ENCODE results near the gene CWC25. TPM values are rescaled to one million over a fixed set of nuclear protein-coding genes. Genes with fewer than 3 reads are reported as not detected.

Gene CWC25
- total and polyA plus RNA-seq, 9 of the 15 experiments (the other 6 are each of a cell fraction or from before 2014, with no cell fraction given): 16.5 to 27.4 (median 23.0) TPM

GRCh38 chr17:38870259-38871165 lies 45.4 kb upstream of the CWC25 start (continued):
- no peak for TF ChIP-seq DEAF1 (CRISPR knock-in tag; IDR thresholded peaks at IDR 0.05)
- TF ChIP-seq PPARD (CRISPR knock-in tag; IDR thresholded peaks at IDR 0.05): no peak
- TF ChIP-seq FOXJ2 (tag; IDR thresholded peaks at IDR 0.05): no peak
- TF ChIP-seq SMARCE1 (IDR thresholded peaks at IDR 0.05): peak; percentile 56
- no peak for TF ChIP-seq ZBTB5 (IDR thresholded peaks at IDR 0.05)
- TF ChIP-seq SNRNP70 (optimal IDR thresholded peaks at IDR 0.05; ENCODE audit: low read depth, low read length): no peak
- no peak for TF ChIP-seq SMARCA4 (IDR thresholded peaks at IDR 0.05)
- no peak for TF ChIP-seq ZNF282 (CRISPR knock-in tag; IDR thresholded peaks at IDR 0.05)
- no peak for TF ChIP-seq NFE2L1 (tag; IDR thresholded peaks at IDR 0.05; ENCODE audit: borderline replicate concordance, low read depth)
- peak; percentile 78 for TF ChIP-seq VEZF1 (CRISPR knock-in tag; IDR thresholded peaks at IDR 0.05)
- no peak for TF ChIP-seq ZNF224 (CRISPR knock-in tag; IDR thresholded peaks at IDR 0.05)
- 0 out of 2 replicates have a peak, but pooled peaks have one; percentile 34 for TF ChIP-seq SRSF3 (IDR thresholded peaks at IDR 0.05; ENCODE audit: insufficient read depth, low read length)
- no peak for TF ChIP-seq ETS2 (tag; IDR thresholded peaks at IDR 0.05; ENCODE audit: borderline replicate concordance, poor library complexity, severe bottlenecking)
- no peak for TF ChIP-seq GTF2B (IDR thresholded peaks at IDR 0.05; ENCODE audit: extremely low read depth, insufficient read length)
- TF ChIP-seq KAT2B (IDR thresholded peaks at IDR 0.05; ENCODE audit: low read depth, low read length): no peak
- TF ChIP-seq ZNF830 (CRISPR knock-in tag; IDR thresholded peaks at IDR 0.05): no peak
- no peak for TF ChIP-seq MTA2 (IDR thresholded peaks at IDR 0.05; ENCODE audit: low read depth)
- TF ChIP-seq BACH1 (tag; IDR thresholded peaks at IDR 0.05): no peak
- TF ChIP-seq ETS1 (conservative IDR thresholded peaks at IDR 0.05; ENCODE audit: control insufficient read depth, low read depth, low read length): peak; percentile 71; the same call in 1 of the 2 replicates
- TF ChIP-seq TCF7 (IDR thresholded peaks at IDR 0.05; ENCODE audit: borderline replicate concordance): 0 out of 2 replicates have a peak, but pooled peaks have one; percentile 6

All from K562 (cell line).